Measurements from ENCODE around the gene MINK1. TPM values are rescaled to one million over a fixed set of nuclear protein-coding genes. Genes with fewer than 3 reads are reported as not detected.

The MINK1 gene
- total RNA-seq, 1 donor from 2014 or later: 58.4 TPM

DNA sequence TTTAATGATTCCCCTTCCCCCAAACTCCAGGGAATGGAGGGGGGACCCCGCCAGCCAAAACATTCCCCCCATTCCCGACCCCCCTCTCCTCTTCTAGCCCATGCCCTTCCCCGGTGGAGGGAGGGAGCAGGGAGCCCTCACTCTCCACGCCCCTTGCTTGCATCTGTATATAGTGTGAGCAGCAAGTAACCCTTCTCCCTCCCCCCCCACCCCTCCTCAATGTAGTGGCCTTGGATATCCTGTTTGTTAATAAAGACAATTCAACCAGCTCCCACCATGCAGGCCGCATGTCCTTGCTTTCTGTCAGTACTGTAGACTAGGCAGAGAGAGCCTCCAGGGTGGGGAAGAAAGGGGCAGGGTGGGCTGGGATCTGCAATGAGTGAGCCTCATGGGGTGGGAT, 64.6 kb downstream of the MINK1 start:
- TF ChIP-seq, protein P1, sequence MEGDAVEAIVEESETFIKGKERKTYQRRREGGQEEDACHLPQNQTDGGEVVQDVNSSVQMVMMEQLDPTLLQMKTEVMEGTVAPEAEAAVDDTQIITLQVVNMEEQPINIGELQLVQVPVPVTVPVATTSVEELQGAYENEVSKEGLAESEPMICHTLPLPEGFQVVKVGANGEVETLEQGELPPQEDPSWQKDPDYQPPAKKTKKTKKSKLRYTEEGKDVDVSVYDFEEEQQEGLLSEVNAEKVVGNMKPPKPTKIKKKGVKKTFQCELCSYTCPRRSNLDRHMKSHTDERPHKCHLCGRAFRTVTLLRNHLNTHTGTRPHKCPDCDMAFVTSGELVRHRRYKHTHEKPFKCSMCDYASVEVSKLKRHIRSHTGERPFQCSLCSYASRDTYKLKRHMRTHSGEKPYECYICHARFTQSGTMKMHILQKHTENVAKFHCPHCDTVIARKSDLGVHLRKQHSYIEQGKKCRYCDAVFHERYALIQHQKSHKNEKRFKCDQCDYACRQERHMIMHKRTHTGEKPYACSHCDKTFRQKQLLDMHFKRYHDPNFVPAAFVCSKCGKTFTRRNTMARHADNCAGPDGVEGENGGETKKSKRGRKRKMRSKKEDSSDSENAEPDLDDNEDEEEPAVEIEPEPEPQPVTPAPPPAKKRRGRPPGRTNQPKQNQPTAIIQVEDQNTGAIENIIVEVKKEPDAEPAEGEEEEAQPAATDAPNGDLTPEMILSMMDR (IDR thresholded peaks at IDR 0.05; ENCODE audit: insufficient read depth, low read length, severe bottlenecking): no peak
- DNase-seq (ENCODE audit: low read depth): no peak
- Histone ChIP-seq H3K4me3 (ENCODE audit: low read depth, low read length) (no peak overlapping the region), H3K27me3 (ENCODE audit: control insufficient read depth, insufficient read depth, low read length) (no peaks in the 10 kb centered on the region), H3K36me3 (ENCODE audit: control insufficient read depth, insufficient read depth, low read length) (peaks cover 41% of the 10 kb centered on the region)
- FAIRE-seq: no peak

- Histone ChIP-seq H3K36me3 (ENCODE audit: control insufficient read depth, insufficient read depth, low read length) (peaks cover 36% of the 10 kb centered on the region), H3K4me3 (ENCODE audit: low read depth, low read length) (no peak overlapping the region), H3K27me3 (ENCODE audit: control insufficient read depth, insufficient read depth, low read length) (no peaks in the 10 kb centered on the region)
- DNase-seq (ENCODE audit: low read depth) (no peak), FAIRE-seq (no peak)
- TF ChIP-seq, protein P1 (IDR thresholded peaks at IDR 0.05; ENCODE audit: insufficient read depth, low read length, severe bottlenecking): no peak
Observed at GRCh38 chr17:4898351-4898750, 65.2 kb downstream of the MINK1 start.

- H3K27me3 ChIP-seq (ENCODE audit: control insufficient read depth, insufficient read depth, low read length): no peaks in the 10 kb centered on the region
- FAIRE-seq: no peak
- TF ChIP-seq, protein P1 (IDR thresholded peaks at IDR 0.05; ENCODE audit: insufficient read depth, low read length, severe bottlenecking): no peak
- peak overlapping the region; percentile 45 for H3K4me3 ChIP-seq (ENCODE audit: low read depth, low read length)
- no peak for DNase-seq (ENCODE audit: low read depth)
- H3K36me3 ChIP-seq (ENCODE audit: control insufficient read depth, insufficient read depth, low read length): peaks cover 30% of the 10 kb centered on the region
Observed at GRCh38 chr17:4898927-4899326, 65.8 kb downstream of the MINK1 start.

DNA sequence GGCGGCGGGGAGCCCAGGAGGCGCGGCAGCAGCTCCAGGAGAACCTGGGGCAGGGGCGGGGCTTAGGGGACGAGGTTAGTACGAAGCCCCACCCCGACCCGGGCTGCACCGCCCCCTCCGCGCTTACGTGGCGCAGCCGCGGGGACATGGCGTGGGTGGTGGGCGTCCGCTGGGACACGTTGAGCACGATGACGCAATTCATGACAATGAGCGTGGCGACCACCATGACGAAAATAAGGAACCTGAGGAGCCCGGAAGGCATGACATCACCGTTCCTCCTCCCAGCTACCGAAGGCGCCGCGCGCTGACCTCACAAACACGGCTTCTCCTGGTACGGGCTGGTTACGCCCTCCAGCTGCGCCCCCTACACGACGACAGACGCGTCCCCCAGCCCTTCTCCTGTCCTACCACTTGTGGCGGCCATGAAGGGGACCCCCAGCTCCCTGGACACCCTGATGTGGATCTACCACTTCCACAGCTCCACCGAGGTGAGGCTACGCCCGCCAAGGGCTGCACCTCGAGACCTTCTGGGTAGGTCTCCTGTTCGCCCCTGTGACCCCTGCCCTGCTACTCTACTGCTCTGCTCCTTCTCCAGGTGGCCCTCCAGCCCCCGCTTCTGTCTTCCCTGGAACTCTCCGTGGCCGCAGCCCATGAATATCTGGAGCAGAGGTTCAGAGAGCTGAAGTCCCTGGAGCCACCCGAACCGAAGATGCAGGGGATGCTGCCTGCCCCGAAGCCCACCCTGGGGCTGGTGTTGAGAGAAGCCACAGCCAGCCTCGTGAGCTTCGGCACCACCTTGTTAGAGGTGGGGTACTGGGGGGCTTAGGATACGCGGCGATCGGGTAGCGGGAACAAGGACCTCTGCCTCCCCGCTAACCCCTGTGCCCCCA, 66.4 kb downstream of the MINK1 start, which contains the start of gene C17orf107:
Gene C17orf107 (plus strand): TSS at position 196 of the 890 bp plus-strand sequence. CDS start 227 bp downstream, at position 423.
- TF ChIP-seq, protein P1 (IDR thresholded peaks at IDR 0.05; ENCODE audit: insufficient read depth, low read length, severe bottlenecking): no peak
- H3K27me3 ChIP-seq (ENCODE audit: control insufficient read depth, insufficient read depth, low read length): no peaks in the 10 kb centered on the region
- peak within 1 kb of the TSS; percentile 45 for H3K4me3 ChIP-seq (ENCODE audit: low read depth, low read length)
- peak; percentile 86 for DNase-seq (ENCODE audit: low read depth)
- peaks cover 24% of the 10 kb centered on the region for H3K36me3 ChIP-seq (ENCODE audit: control insufficient read depth, insufficient read depth, low read length)
- no peak for FAIRE-seq

- no peak for FAIRE-seq
- peak overlapping the region; percentile 45 for H3K4me3 ChIP-seq (ENCODE audit: low read depth, low read length)
- TF ChIP-seq, protein P1 (IDR thresholded peaks at IDR 0.05; ENCODE audit: insufficient read depth, low read length, severe bottlenecking): no peak
- peaks cover 15% of the 10 kb centered on the region for H3K36me3 ChIP-seq (ENCODE audit: control insufficient read depth, insufficient read depth, low read length)
- H3K27me3 ChIP-seq (ENCODE audit: control insufficient read depth, insufficient read depth, low read length): no peaks in the 10 kb centered on the region
- DNase-seq (ENCODE audit: low read depth): no peak
Observed at GRCh38 chr17:4900231-4901107, 67.3 kb downstream of the MINK1 start.
